ENCODE data around the gene CD48.

- TF ChIP-seq, protein P1, sequence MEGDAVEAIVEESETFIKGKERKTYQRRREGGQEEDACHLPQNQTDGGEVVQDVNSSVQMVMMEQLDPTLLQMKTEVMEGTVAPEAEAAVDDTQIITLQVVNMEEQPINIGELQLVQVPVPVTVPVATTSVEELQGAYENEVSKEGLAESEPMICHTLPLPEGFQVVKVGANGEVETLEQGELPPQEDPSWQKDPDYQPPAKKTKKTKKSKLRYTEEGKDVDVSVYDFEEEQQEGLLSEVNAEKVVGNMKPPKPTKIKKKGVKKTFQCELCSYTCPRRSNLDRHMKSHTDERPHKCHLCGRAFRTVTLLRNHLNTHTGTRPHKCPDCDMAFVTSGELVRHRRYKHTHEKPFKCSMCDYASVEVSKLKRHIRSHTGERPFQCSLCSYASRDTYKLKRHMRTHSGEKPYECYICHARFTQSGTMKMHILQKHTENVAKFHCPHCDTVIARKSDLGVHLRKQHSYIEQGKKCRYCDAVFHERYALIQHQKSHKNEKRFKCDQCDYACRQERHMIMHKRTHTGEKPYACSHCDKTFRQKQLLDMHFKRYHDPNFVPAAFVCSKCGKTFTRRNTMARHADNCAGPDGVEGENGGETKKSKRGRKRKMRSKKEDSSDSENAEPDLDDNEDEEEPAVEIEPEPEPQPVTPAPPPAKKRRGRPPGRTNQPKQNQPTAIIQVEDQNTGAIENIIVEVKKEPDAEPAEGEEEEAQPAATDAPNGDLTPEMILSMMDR (IDR thresholded peaks at IDR 0.05 in 2 of 3, conservative IDR thresholded peaks at IDR 0.05 in 1 of 3; ENCODE audit: borderline replicate concordance in 1 of 3, insufficient read depth in 1 of 3, low read depth in 2 of 3, low read length in 2 of 3): no peak
- no peak for TF ChIP-seq CEBPB (IDR thresholded peaks at IDR 0.05; ENCODE audit: low read depth)
Observed at GRCh38 chr1:160670701-160671100, 40.9 kb downstream of the CD48 start.
